Body of pancreas (tissue), 4 donors: Measurements from ENCODE around the gene LYZL6. TPM values are rescaled to one million over a fixed set of nuclear protein-coding genes. Genes with fewer than 3 reads are reported as not detected.

Experiments
- ATAC-seq: fragments of 150-250 bp; one replicate; pipeline ENCODE4 v1.9.1; 2016
- DNase-seq, 4 donors: peaks; one replicate each; pipeline ENCODE4 v3.0.0-alpha.2; 2019
- H3K27ac ChIP-seq, 4 donors: fragments of 200-600 bp; sonication (generic); 1 replicate in 3 of 4; 2 replicates in 1 of 4; pipeline versions ENCODE4 v1.5.1 to v1.6.1; 2016 to 2019; ENCODE audit warnings: mild to moderate bottlenecking in 1 of 4, mixed read lengths in 1 of 4, moderate library complexity in 1 of 4
- H3K27me3 ChIP-seq, 2 donors: fragments of 200-600 bp; sonication (generic); one replicate each; pipeline ENCODE4 v1.6.0; 2016; ENCODE audit warnings: mild to moderate bottlenecking in 1 of 2
- H3K36me3 ChIP-seq, 2 donors: fragments of 200-600 bp; sonication (generic); replicated peaks in 1 of 2; 2 replicates each; pipeline ENCODE4 v1.5.1; 2016; ENCODE audit warnings: low read depth in 2 of 2; ENCODE audit not compliant: insufficient read depth in 1 of 2
- H3K4me1 ChIP-seq: fragments of 200-600 bp; sonication (generic); one replicate; pipeline ENCODE4 v1.6.0; 2016
- H3K4me3 ChIP-seq, 2 donors: fragments of 200-600 bp; sonication (generic); 1 replicate in 1 of 2; 2 replicates in 1 of 2; pipeline ENCODE4 v1.5.1; 2016 to 2019
- H3K9me3 ChIP-seq, 3 donors: fragments of 200-600 bp; sonication (generic); 1 replicate in 2 of 3; 2 replicates in 1 of 3; pipeline ENCODE4 v1.5.1; 2016
- CTCF ChIP-seq, 7 experiments: fragments of 450-650 bp in 4 of 7; fragments of 200-600 bp in 3 of 7; sonication (generic) in 3 of 7; IDR thresholded peaks; one replicate each; pipeline ENCODE4 v1.5.1; 2016 to 2019; ENCODE audit warnings: antibody characterized with exemption in 7 of 7
- POLR2A ChIP-seq, 3 donors: fragments of 450-650 bp; IDR thresholded peaks; one replicate each; pipeline ENCODE4 v1.6.1; 2016; ENCODE audit warnings: antibody characterized with exemption in 3 of 3, mild to moderate bottlenecking in 2 of 3
- WGBS, 2 donors: methylation state at CpG; one replicate each; pipeline ENCODE4 v1.1.5; 2017; 5-methylcytosine and 5-hydroxymethylcytosine counted together
- intact Hi-C: fragments of 100-400 bp; cut with DNase I; formaldehyde crosslinking; loops from one replicate; pipeline ENCODE4 v1.15.1; 2023
- total RNA-seq, 2 donors: library from RNA; depleted of rRNA; stranded (reverse); fragments of >200 nt; gene quantifications; one replicate each; pipeline ENCODE4 v1.1.0, GENCODE V29; 2016

LYZL6 gene
- total RNA-seq, 2 donors from 2014 or later = not detected

- 47 to 50% methylated on average over 5 of the region's 5 CpGs for WGBS, 2 donors
- no peaks in the 10 kb centered on the region for H3K9me3 ChIP-seq
- H3K4me3 ChIP-seq = no peak overlapping the region
- intact Hi-C loops = no loop called here
- no peaks in the 10 kb centered on the region for H3K36me3 ChIP-seq
- no peaks in the 10 kb centered on the region for H3K27me3 ChIP-seq
- no peak for DNase-seq
- no peak for ATAC-seq
- H3K27ac ChIP-seq = no peak overlapping the region
- TF ChIP-seq POLR2A (IDR thresholded peaks at IDR 0.05) (no peak), CTCF (IDR thresholded peaks at IDR 0.05) (no peak)
- H3K4me1 ChIP-seq = no peaks in the 10 kb centered on the region
Observed at GRCh38 chr17:35907691-35908090, 35.8 kb downstream of the LYZL6 start.

GRCh38 chr17:35906926-35907637, 36.4 kb downstream of the LYZL6 start:
- no peak for TF ChIP-seq POLR2A (IDR thresholded peaks at IDR 0.05)
- TF ChIP-seq CTCF (IDR thresholded peaks at IDR 0.05) = no peak
- DNase-seq (no peak), ATAC-seq (no peak)
- Histone ChIP-seq H3K4me1 (no peaks in the 10 kb centered on the region), H3K4me3 (no peak overlapping the region), H3K36me3 (no peaks in the 10 kb centered on the region), H3K27ac (no peak overlapping the region), H3K27me3 (no peaks in the 10 kb centered on the region), H3K9me3 (no peaks in the 10 kb centered on the region)
- intact Hi-C loops = no loop called here
- WGBS, 2 donors = 47 to 49% methylated on average over 3 of the region's 3 CpGs

- H3K27ac ChIP-seq = no peak overlapping the region
- no peaks in the 10 kb centered on the region for H3K36me3 ChIP-seq
- ATAC-seq = no peak
- intact Hi-C loops = no loop called here
- no peaks in the 10 kb centered on the region for H3K9me3 ChIP-seq
- H3K4me1 ChIP-seq = no peaks in the 10 kb centered on the region
- 80 to 86% methylated on average over 5 of the region's 5 CpGs for WGBS, 2 donors
- H3K4me3 ChIP-seq = no peak overlapping the region
- DNase-seq = no peak
- no peak for TF ChIP-seq CTCF (IDR thresholded peaks at IDR 0.05)
- no peaks in the 10 kb centered on the region for H3K27me3 ChIP-seq
Observed at GRCh38 chr17:35906191-35906925, 37.2 kb downstream of the LYZL6 start.

GRCh38 chr17:35903451-35903850, 40.1 kb downstream of the LYZL6 start:
- Histone ChIP-seq H3K27me3 (no peaks in the 10 kb centered on the region), H3K4me1 (no peaks in the 10 kb centered on the region), H3K36me3 (no peaks in the 10 kb centered on the region), H3K9me3 (no peaks in the 10 kb centered on the region), H3K4me3 (no peak overlapping the region), H3K27ac (no peak overlapping the region)
- TF ChIP-seq CTCF (IDR thresholded peaks at IDR 0.05) = no peak
- no peak for TF ChIP-seq POLR2A (IDR thresholded peaks at IDR 0.05)
- no peak for DNase-seq
- ATAC-seq = no peak
- 84 to 90% methylated on average over 5 of the region's 5 CpGs for WGBS, 2 donors
- intact Hi-C loops = no loop called here
